ENCODE measurements around the gene PI4KB. TPM values are rescaled to one million over a fixed set of nuclear protein-coding genes. Genes with fewer than 3 reads are reported as not detected.

PI4KB gene
- total RNA-seq, 6 experiments from 2014 or later: 20.0 to 24.7 (median 22.7) TPM

- Histone ChIP-seq H3K4me3 (peak overlapping the region; percentile 79 to 92 (median 88)), H3K9me3 (no peaks in the 10 kb centered on the region), H3K36me3 (peaks cover 0 to 17% (median 0%) of the 10 kb centered on the region in 4 donors), H3K27ac (peak overlapping the region; percentile 61 to 96 (median 89)), H3K27me3 (no peaks in the 10 kb centered on the region), H3K4me1 (peaks cover 0 to 17% (median 7%) of the 10 kb centered on the region in 4 donors)
- ATAC-seq (peak; percentile 39 to 74 (median 44)), DNase-seq (peak; percentile 42 to 57 (median 55))
- intact Hi-C loops (cut with DNase I): no loop called here
- 17% methylated on average over 34 of the region's 34 CpGs for WGBS (ENCODE audit: insufficient coverage, low coverage, low lambda C conversion rate, missing lambda C conversion rate)
- TF ChIP-seq CTCF (IDR thresholded peaks at IDR 0.05) (no peak), POLR2A (IDR thresholded peaks at IDR 0.05) (no peak)
These were observed 873 bp upstream of the PI4KB start for GRCh38 chr1:151327903-151328674.

GRCh38 chr1:151326619-151327222 lies 495 bp downstream of the PI4KB start:
- Histone ChIP-seq H3K36me3 (peaks cover 0 to 26% (median 0%) of the 10 kb centered on the region in 4 donors), H3K4me3 (peak overlapping the region; percentile 79 to 92 (median 88)), H3K4me1 (peaks cover 0 to 17% (median 7%) of the 10 kb centered on the region in 4 donors), H3K9me3 (no peaks in the 10 kb centered on the region), H3K27me3 (no peaks in the 10 kb centered on the region), H3K27ac (peak overlapping the region; percentile 89 to 96 (median 93))
- peak; percentile 54 to 65 (median 58) for ATAC-seq
- intact Hi-C loops (cut with DNase I): no loop called here
- TF ChIP-seq CTCF (IDR thresholded peaks at IDR 0.05) (no peak), POLR2A (IDR thresholded peaks at IDR 0.05) (no peak)
- DNase-seq: peak; percentile 45 to 62 (median 59)
- 2% methylated on average over 12 of the region's 12 CpGs for WGBS (ENCODE audit: insufficient coverage, low coverage, low lambda C conversion rate, missing lambda C conversion rate)

GRCh38 chr1:151325646-151326429 lies 1.4 kb downstream of the PI4KB start:
- Histone ChIP-seq H3K27ac (peak overlapping the region in 1 of 3 donors; percentile 89), H3K4me3 (peak overlapping the region in 2 of 3 donors; percentile 88 to 92), H3K36me3 (peaks cover 0 to 30% (median 0%) of the 10 kb centered on the region in 4 donors), H3K9me3 (no peaks in the 10 kb centered on the region), H3K27me3 (no peaks in the 10 kb centered on the region), H3K4me1 (peaks cover 0 to 17% (median 7%) of the 10 kb centered on the region in 4 donors)
- 48% methylated on average over 5 of the region's 5 CpGs for WGBS (ENCODE audit: insufficient coverage, low coverage, low lambda C conversion rate, missing lambda C conversion rate)
- no peak for TF ChIP-seq CTCF (IDR thresholded peaks at IDR 0.05)
- no peak for TF ChIP-seq POLR2A (IDR thresholded peaks at IDR 0.05)
- ATAC-seq: no peak
- no peak for DNase-seq
- intact Hi-C loops (cut with DNase I): no loop called here

GRCh38 chr1:151325231-151325630 lies 2.0 kb downstream of the PI4KB start:
- Histone ChIP-seq H3K27ac (no peak overlapping the region), H3K27me3 (no peaks in the 10 kb centered on the region), H3K9me3 (no peaks in the 10 kb centered on the region), H3K36me3 (peaks cover 0 to 35% (median 0%) of the 10 kb centered on the region in 4 donors), H3K4me1 (peaks cover 0 to 17% (median 7%) of the 10 kb centered on the region in 4 donors), H3K4me3 (no peak overlapping the region)
- no peak for ATAC-seq
- WGBS (ENCODE audit: insufficient coverage, low coverage, low lambda C conversion rate, missing lambda C conversion rate): 74% methylated on average over 7 of the region's 7 CpGs
- TF ChIP-seq CTCF (IDR thresholded peaks at IDR 0.05): no peak
- TF ChIP-seq POLR2A (IDR thresholded peaks at IDR 0.05): no peak
- no peak for DNase-seq
- intact Hi-C loops (cut with DNase I): no loop called here

Data from right lobe of liver (tissue), 6 donors.